MV-4-11 (cell line): ENCODE data around the gene ITIH5.
A peak's percentile ranks its signal among the peaks of the same experiment; 100 is the strongest.

Experiments used
- DNase-seq: peaks from one replicate; lab custom pipeline; 2025; lab: John Stamatoyannopoulos, UW

ITIH5 gene

DNA sequence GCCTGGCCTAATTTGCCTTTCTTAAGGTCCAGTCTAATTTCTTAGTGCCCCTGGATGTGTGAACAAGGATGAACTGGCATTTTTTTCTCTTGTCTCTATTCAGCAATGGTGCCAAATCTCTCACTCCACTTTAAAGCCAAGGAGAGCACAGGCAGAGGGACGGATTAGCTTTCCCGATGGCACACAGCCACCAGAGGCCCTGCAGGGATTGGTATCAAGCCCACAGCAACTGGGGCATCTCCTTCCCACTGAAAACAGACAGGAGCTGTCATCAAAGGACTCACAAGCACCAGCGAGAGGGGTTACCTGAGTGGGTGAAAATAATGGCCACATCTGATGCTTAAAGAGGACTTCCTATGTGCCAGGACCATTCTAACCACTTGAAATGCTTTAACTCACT is 83.1 kb downstream of the ITIH5 start:
- no peak for DNase-seq

DNA sequence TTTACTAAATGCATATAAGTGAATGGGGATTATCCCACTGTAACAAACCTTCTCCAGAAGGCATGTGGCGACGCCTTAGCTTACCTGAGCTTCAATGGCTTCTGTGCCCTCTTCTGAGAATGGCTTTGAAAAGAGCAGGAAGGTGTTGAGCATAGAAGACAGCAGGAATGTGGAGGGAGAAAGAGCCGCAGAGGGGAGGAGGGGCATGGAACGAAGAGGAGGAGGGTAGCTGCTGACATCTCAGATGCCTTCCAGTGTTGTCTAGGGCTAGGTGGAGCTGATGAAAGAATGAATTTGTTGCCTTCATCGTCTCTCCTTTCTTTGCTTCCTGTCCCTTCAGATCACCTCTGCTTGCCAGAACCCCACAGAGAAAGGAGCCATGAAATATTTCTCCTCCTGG is 86.2 kb downstream of the ITIH5 start:
- no peak for DNase-seq

DNA sequence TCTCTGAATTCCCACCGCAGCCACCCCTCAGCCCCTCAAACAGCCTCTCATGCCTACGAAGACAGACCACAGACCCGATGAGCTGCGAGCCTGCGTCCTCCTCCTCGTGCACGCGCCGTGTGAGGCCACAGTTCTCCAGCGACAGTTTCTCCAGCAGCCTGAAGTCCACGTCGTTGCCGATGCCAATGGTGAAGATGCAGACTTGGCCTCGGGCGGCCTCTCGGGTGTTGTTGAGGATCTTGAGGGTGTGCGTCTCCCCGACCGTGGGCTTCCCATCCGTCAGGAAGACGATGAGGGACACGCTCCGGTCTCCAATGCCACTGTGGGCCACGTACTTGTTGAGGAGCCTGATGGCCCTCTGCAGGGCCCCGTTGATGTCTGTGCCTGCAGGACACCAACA is 87.1 kb downstream of the ITIH5 start:
- DNase-seq, result no peak

DNA sequence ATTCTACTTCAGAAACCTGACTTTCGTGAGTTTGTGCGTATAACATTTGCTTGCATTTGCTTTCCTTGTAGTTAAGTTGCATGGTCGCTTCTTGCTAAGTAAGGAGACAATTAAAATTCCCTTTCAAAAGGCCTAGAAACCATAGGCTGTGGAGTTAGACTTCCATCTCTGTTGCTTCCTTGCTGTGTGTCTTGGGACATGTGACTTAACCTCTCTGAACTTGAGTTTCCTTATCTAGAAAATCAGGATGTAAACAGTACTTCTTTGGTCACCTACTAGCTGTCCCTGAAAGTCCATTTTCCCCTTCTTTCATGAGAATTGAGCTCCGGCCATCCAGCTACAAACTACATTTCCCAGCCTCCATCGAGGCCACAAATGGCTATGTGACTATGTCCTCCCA is 89.2 kb downstream of the ITIH5 start:
- no peak for DNase-seq

GRCh38 chr10:7577176-7577575 is 89.6 kb downstream of the ITIH5 start:
- DNase-seq, result no peak

DNA sequence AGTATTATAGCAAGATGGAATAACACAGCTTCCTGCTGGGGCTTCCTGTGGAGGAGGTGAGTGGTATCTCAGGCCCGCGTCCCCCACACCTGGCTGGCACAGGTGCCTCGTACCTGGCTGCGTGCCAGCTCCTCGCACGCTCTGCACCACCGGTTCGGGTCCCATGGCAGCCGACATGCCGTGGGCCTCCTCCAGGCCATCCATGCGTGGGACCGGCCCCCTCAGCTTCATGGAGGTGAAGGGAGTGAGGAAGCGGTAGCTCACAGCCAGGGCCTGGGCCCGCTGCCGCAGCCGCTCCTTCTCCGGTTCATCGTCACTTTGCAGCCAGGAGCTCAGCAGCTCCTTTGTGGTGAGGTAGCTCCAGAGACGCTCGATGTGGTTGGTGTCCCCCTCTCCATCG is 90.4 kb downstream of the ITIH5 start:
- DNase-seq, result no peak

DNA sequence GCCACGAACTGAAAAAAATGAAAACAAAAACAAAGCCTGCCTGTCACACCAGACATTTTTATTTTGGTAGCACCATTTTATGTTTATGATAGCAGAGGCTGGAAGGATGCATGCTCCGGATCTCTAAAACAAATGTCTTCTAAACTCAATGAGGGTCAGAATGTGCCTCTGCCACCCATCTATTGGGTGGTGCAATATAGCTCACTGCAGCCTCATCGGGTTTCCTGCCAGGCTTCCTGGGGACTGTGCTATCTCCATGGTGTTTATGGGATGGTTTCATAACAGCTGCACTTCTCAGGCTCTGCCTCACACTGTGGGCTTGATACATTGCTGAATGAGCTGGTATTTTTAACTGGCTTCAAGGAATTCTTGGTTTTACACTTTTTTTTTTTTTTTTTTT is 94.4 kb downstream of the ITIH5 start:
- peak; percentile 49 for DNase-seq

GRCh38 chr10:7571981-7572380 is 94.8 kb downstream of the ITIH5 start:
- DNase-seq, result no peak

- DNase-seq, result no peak
Observed at GRCh38 chr10:7567911-7568620, 98.7 kb downstream of the ITIH5 start.

GRCh38 chr10:7566891-7567290 is 99.9 kb downstream of the ITIH5 start:
- DNase-seq, result no peak

GRCh38 chr10:7565871-7566270 is 100.9 kb downstream of the ITIH5 start:
- no peak for DNase-seq

DNA sequence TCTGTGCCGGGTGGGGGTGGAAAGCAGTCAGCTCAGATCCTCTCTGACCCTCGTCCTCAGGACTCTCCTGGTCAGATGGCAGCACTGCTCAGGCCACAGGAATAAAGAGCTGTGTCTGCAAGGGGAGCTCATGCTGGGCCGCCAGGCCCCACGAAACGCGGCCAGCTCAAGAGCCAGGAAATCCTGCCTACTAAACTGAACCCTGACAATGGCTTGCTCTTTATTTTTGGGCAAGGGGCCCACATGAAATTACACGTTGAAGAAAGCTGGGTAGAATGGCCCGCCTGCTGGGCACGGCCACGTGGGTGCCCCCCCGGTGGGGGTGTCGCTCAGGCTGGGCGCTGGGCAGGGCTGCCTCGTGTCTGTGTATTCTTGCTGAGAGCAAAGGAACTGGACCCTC is 103.0 kb downstream of the ITIH5 start:
- DNase-seq, result no peak

GRCh38 chr10:7563368-7563767 is 103.4 kb downstream of the ITIH5 start:
- peak; percentile 27 for DNase-seq

- DNase-seq, result no peak
Observed at GRCh38 chr10:7561985-7562384, 104.8 kb downstream of the ITIH5 start.

DNA sequence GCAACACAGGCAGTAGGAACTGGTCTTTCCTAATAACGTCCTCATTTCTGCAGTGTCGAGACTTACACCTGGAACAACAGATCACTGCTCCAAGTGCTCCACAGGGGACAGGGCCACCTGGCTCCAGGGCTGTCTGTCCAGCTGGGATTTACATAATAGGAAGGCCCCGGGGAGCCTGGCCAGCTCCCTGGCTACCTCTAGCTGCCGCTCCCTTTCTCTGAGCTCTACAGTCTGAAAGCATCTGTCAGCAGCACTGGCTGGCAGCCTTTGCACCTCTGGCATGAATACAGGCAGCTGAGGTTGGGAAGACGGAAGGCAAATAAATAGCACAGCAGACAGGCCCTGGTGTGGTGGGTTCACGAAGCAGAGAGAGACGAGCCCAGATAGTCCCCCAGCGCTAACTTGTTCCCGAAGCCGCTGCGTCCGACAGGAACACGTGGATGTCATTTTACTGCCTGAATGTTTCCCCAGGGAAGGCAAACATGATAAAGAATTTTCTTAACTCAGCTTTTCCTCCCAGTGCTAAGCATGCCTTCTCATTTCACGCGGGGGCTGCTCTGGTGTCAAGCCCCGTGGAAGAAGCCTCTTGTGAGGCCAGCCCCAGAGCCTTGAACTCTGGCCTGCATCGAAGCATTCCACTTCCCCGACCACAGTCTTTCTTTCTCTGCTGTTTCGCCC is 105.4 kb downstream of the ITIH5 start:
- DNase-seq, result no peak

DNA sequence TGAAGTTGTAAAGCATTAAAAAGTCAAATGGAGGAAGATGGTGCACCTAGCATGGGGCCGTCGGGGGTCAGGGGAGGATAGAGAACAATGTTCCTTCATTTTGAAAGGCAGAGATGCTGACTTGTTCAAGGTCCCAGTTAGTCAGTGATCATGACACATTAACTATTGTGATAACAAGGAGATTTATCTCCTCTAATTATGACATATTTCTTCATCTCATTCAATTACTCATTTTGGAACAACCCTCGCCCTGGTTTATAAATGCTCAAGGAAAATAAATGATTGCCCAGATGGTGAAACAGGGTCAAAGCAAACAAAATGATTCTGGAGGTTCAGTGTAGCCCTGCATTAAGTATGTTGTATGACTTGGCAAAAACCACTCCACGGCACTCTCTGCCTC is 106.2 kb downstream of the ITIH5 start:
- DNase-seq, result no peak

DNA sequence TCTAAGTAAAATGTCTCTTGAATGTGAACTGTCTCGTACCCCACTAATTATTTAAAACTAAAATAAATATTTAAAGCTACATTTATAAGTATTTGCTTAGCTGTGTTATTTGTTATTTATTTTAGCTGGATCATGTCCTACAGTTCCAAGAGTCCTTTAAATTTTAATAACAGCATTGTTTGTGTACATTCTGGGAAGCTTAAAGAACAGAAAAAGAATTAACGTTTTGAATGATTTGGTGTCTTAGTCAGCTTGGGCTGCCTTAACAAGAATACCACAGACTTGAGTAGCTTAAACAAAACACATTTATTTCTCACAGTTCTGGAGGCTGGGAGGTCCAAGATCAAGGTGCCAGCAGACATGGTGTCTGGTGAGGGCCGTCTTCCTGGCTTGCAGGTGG is 107.4 kb downstream of the ITIH5 start:
- no peak for DNase-seq

- no peak for DNase-seq
Observed at GRCh38 chr10:7558036-7558435, 108.7 kb downstream of the ITIH5 start.

DNA sequence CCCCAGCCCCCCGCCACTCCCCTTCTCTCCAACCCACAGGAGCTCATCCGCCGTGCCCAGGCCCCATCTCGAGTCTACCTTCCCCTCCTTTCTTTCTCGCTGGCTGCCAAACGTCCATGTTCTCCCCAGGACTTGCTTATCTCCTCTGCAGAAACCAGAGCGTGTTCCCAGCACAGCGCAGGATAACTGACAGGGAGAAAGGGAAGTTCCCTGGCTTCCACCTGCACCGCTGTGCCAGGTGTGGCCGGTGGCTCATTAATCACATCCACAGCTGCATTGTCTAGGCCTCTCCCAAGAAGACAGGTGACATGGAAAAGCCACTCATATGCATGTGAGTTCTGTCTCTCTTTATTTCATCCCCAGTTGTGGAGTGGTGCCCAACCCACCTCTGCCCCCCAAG is 113.2 kb downstream of the ITIH5 start:
- no peak for DNase-seq

- no peak for DNase-seq
Observed at GRCh38 chr10:7551950-7552716, 114.6 kb downstream of the ITIH5 start.

DNA sequence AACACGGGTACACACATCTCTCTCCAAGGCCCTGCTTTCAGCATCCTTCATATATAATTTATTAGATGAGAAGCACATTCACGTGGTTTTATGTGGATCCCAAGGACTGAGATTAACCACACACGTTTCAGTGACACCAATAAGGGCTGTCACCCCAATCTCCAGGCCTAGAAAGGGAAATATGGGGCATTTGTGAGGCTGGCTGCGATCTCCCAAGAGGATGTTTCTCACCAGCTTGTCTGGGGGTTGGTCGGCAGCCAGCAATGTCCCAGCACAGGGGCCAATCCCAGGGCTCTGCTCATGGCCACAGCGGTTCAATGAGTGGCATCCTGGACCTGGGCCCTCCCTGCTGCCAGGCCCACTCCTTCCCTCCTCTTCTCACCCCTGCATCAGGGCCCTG is 115.5 kb downstream of the ITIH5 start:
- DNase-seq, result no peak

GRCh38 chr10:7550013-7550412 is 116.8 kb downstream of the ITIH5 start:
- DNase-seq, result no peak

DNA sequence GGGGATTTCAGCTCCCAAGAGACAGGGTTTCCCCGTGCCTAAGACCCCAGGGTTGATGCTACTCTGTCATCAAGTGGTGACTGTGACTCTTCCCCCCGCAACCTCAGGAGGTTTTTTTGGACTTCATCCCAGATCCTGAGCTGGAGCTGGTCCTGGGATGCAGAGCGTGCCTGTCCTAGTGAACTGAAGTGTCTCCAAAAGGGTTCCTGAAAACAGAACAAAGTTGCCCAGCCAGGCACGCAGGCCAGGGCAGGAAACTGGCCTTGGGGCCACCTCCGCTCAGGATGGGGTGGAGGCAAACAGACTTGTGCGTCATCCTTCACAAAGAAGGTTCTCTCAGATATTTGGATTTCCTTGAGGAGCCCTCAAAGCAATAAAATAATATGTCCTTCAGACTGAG is 118.9 kb downstream of the ITIH5 start:
- DNase-seq, result no peak
